ENCODE results near the gene EPOP. TPM values are rescaled to one million over a fixed set of nuclear protein-coding genes. Genes with fewer than 3 reads are reported as not detected.
"Not testable (repeated sequence)": the region's sequence is repeated elsewhere in the genome, so short reads cannot be mapped to it uniquely, and the experiment has no call there.

EPOP gene
- total RNA-seq, 1 donor from 2014 or later = 3.0 TPM

- TF ChIP-seq CTCF (IDR thresholded peaks at IDR 0.05) = no peak
- POLR2A ChIA-PET = no interaction called here
- peaks cover 7% of the 10 kb centered on the region for H3K4me1 Mint-ChIP-seq
- intact Hi-C loops (cut with micrococcal nuclease) = no loop called here
- CTCF ChIA-PET = no interaction called here
- ATAC-seq (ENCODE audit: low read depth) (no peak), DNase-seq (no peak)
- H3K27me3 Mint-ChIP-seq = peaks cover 17% of the 10 kb centered on the region
- no peak overlapping the region for H3K27ac Mint-ChIP-seq
- no peak overlapping the region for H3K4me3 Mint-ChIP-seq
- peaks cover 6% of the 10 kb centered on the region for H3K9me3 Mint-ChIP-seq
- no peaks in the 10 kb centered on the region for H3K36me3 Mint-ChIP-seq (ENCODE audit: low read depth)
Measured at GRCh38 chr17:38627957-38628356, 46.8 kb downstream of the EPOP start.

- H3K4me1 Mint-ChIP-seq; H3K36me3 Mint-ChIP-seq (ENCODE audit: low read depth); POLR2A ChIA-PET; CTCF ChIA-PET; H3K9me3 Mint-ChIP-seq; H3K4me3 Mint-ChIP-seq; ATAC-seq (ENCODE audit: low read depth); H3K27ac Mint-ChIP-seq; DNase-seq; intact Hi-C loops (cut with micrococcal nuclease): not testable (repeated sequence)
- peaks cover 24% of the 10 kb centered on the region for H3K27me3 Mint-ChIP-seq
Measured at GRCh38 chr17:38626606-38627226, 48.0 kb downstream of the EPOP start.

GRCh38 chr17:38625482-38625881 lies 49.3 kb downstream of the EPOP start:
- Mint-ChIP-seq H3K27me3 (peaks cover 36% of the 10 kb centered on the region), H3K27ac (no peak overlapping the region), H3K36me3 (ENCODE audit: low read depth) (no peaks in the 10 kb centered on the region), H3K4me3 (no peak overlapping the region), H3K4me1 (peaks cover 7% of the 10 kb centered on the region), H3K9me3 (peaks cover 6% of the 10 kb centered on the region)
- DNase-seq = no peak
- ATAC-seq (ENCODE audit: low read depth) = no peak
- intact Hi-C loops (cut with micrococcal nuclease) = no loop called here
- no peak for TF ChIP-seq CTCF (IDR thresholded peaks at IDR 0.05)
- POLR2A ChIA-PET = no interaction called here
- CTCF ChIA-PET = interaction anchor here (1.5 kb wide), 1 partner anchor 67 kb away, joined by 3 read pairs; no protein-coding TSS in a partner anchor

DNA sequence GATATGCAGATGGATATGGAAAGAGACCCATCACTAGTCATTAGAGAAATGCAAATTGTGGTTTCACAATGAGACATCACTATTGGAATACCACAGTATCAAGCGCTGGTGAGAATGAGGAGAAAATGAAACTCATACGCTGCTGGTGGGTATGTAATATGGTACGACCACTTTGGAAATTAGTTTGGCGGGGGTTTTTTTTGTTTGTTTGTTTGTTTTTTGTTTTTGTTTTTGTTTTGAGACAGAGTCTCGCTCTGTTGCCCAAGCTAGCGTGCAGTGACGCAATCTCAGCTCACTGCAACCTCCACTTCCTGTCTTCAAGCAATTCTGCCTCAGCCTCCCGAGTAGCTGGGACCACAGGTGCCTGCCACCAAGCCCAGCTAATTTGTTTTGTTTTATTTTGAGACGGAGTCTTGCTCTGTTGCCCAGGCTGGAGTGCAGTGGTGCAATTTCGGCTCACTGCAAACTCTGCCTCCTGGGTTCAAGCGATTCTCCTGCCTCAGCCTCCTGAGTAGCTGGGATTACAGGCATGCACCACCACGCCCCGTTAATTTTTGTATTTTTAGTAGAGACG lies 49.9 kb downstream of the EPOP start:
- peak overlapping the region; percentile 50 for H3K27ac Mint-ChIP-seq

More for the DNA sequence above, 49.9 kb downstream of the EPOP start:
- CTCF ChIA-PET = interaction anchor here (0.7 to 1.5 kb wide), 2 partner anchors 67 to 923 kb away, joined by 3 read pairs; no protein-coding TSS in a partner anchor
- intact Hi-C loops (cut with micrococcal nuclease); DNase-seq; H3K36me3 Mint-ChIP-seq (ENCODE audit: low read depth); H3K4me1 Mint-ChIP-seq; H3K9me3 Mint-ChIP-seq: not testable (repeated sequence)
- Mint-ChIP-seq H3K4me3 (peak overlapping the region; percentile 36), H3K27me3 (peaks cover 36% of the 10 kb centered on the region)
- POLR2A ChIA-PET = interaction anchor here (0.7 kb wide), 1 partner anchor 238 kb away, joined by 8 read pairs; no protein-coding TSS in a partner anchor
- peak; percentile 47 for ATAC-seq (ENCODE audit: low read depth)

Other genes starting within 250 kb of the EPOP start
- gene ARHGAP23, start 246.5 kb downstream of the EPOP start, total RNA-seq = 0.51 and 1.3 TPM in 2 replicates
- 0.24 and 0.35 TPM in 2 replicates for gene SRCIN1, start 69.0 kb downstream of the EPOP start, total RNA-seq
- gene MLLT6, start 30.3 kb upstream of the EPOP start, total RNA-seq = 166 and 192 TPM in 2 replicates
- gene CISD3, start 55.4 kb upstream of the EPOP start, total RNA-seq = 11.2 and 12.1 TPM in 2 replicates
- gene PCGF2, start 73.4 kb upstream of the EPOP start, total RNA-seq = not detected in 2 replicates
- 234 and 250 TPM in 2 replicates for gene PSMB3, start 77.8 kb upstream of the EPOP start, total RNA-seq
- 32.1 and 33.0 TPM in 2 replicates for gene PIP4K2B, start 124.6 kb upstream of the EPOP start, total RNA-seq
- 35.6 and 38.3 TPM in 2 replicates for gene CWC25, start 150.4 kb upstream of the EPOP start, total RNA-seq
- 2,652 and 3,293 TPM in 2 replicates for gene RPL23, start 178.8 kb upstream of the EPOP start, total RNA-seq
- 117 and 127 TPM in 2 replicates for gene LASP1, start 195.1 kb upstream of the EPOP start, total RNA-seq